Stimulated activated CD8-positive, alpha-beta memory T cell treated with anti-CD3 and anti-CD28 coated beads, Interleukin-4, amount 100 ng/mL, for 24 hours (primary cell): Measurements from ENCODE around the gene CPN1.

Source experiments
- DNase-seq: peaks from one replicate; pipeline ENCODE4 v3.0.0-alpha.2; 2020; ENCODE audit warnings: low read depth

CPN1 gene

GRCh38 chr10:100076750-100077149 lies 4.9 kb downstream of the CPN1 start:
- no peak for DNase-seq

- no peak for DNase-seq
These were observed 6.0 kb downstream of the CPN1 start for GRCh38 chr10:100075426-100076220.

- no peak for DNase-seq
These were observed 9.2 kb downstream of the CPN1 start for GRCh38 chr10:100072514-100072913.

DNA sequence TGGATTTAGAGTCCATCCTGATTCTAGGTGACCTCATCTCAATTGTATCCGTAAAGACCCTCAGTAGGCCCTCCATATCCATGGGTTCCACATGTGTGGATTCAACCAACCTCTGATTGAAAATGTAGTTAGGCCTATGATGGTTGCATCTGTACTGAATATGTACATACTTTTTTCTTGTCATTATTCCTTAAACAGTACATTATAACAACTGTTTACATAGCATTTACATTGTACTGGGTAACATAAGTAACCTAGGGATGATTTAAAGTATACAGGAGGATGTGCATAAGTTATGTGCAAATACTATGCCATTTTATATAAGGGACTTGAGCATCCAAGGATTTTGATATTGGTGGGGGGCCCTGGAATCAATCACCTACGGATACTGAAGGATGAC lies 10.1 kb downstream of the CPN1 start:
- no peak for DNase-seq

DNA sequence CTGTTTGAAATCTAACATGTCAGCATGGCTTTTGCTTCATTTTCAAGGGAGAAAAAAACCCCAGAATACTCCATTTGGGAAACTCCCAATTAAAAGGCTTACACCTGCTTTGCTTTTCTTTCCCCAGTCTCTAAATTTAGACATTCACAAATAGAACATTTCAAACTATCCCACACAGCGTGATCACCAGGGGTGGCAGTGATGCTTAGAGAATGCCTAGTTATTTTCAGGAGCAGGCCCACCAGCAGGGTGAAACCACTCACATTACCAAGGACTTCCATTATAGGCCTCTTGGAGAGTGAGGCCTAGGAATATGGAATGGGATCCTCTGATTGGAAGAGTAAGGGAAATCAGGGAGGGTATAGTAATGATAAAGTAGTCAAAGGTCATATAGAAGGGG lies 14.2 kb downstream of the CPN1 start:
- no peak for DNase-seq

DNA sequence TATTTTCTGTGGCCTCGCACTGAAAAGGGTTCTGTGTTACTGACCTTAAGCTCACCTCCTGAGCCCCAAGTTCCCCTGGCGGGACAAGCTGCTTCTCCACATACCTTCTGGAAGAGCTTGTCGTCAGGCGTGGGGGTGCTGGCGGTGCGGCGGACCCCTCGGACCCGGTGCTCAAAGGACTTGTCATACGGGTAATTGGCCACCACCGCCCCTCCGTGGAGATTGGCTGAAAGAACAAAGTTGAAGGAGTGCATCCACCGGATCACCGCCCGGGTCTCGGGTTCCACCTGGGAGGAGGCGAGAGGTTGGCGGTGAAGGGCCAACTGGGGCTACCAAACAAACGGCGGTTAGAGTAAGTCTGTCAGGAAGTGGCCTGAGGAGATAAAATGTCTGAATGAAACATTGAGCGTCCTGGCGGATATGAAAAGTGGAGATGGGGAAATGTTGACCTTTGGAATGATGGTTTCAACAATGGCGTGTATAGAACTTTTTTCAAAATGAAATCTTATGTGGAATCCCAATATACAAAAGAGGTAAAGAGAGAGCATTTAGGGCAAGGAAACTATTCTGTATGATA lies 16.5 kb downstream of the CPN1 start:
- no peak for DNase-seq

GRCh38 chr10:100061401-100061800 lies 20.3 kb downstream of the CPN1 start:
- no peak for DNase-seq

DNA sequence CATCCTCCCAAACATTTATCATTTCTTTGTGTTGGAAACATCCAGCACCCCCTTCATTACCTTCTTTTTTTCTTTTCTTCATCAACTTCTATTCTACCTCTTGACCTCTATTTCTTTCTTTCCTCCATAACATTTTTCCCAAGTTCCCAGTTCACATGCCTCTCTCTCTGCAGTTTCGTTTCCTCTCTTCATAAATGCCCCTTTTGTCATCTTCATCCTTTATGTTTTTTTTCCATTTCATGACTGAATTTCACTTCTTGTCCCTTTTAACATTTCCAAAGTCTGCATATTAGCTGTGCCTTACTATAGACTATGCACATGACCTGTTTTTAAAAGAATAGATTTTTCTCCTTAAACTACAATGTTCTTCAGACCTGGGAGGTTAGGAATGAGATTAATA lies 23.7 kb downstream of the CPN1 start:
- no peak for DNase-seq

GRCh38 chr10:100053686-100054460 lies 27.8 kb downstream of the CPN1 start:
- no peak for DNase-seq

- DNase-seq = peak; percentile 71
These were observed 35.6 kb downstream of the CPN1 start for GRCh38 chr10:100046021-100046486.

DNA sequence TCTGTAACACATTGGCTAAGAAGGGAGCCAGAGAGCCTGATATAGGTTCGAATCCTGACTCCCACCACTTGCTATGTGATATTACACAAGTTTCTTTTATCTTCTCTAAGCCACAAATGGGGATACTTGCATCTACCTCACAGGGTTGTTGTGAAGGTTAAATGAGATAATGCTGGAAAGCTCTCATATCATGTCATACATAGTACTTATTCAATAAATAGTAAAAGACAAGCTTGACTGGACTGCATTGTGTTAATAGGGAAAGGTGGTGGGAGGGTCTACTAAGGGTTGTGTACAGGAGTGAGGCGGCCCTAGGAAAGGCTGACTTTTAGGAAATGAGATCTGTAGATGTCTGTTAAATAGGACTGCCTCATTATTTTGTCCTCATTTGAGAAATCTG lies 36.1 kb downstream of the CPN1 start:
- DNase-seq = no peak

DNA sequence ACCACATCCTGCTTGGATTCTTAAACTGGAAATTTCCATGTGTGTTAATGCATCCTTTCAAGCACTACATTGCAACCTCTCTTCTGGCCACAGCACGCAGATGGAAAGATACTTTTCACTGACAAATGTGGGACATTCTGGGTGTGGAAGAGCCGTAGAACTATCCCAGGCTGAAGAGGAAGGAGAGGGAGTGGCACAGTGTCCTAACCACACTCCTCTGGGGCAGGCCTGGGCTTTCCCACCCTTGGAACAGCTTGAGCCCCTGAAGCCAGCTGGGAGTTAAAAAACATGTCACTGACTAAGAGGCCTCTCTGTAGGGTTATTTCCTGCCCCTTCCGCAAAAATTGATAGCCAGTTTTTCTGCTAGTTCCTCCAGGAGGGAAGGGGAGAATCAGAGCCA lies 37.9 kb downstream of the CPN1 start:
- DNase-seq = no peak

DNA sequence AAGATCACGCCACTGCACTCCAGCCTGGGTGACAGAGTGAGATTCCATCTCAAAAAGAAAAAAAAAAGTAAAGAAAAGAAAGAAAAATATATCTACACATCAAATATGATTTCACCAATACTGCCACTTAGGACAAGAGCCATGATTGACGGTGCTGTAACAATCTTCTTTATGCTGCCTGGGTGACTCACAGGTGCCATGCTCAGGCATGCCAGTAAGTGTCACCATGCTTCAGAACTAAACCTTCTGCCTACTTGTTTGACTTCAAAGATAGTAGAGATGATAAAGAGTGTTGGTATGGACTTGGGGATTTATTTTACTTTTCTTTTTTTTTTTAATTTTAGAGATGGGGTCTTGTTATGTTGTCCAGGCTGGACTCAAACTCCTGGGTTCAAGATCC lies 38.3 kb downstream of the CPN1 start:
- no peak for DNase-seq

- no peak for DNase-seq
These were observed 40.2 kb downstream of the CPN1 start for GRCh38 chr10:100041306-100042002.

DNA sequence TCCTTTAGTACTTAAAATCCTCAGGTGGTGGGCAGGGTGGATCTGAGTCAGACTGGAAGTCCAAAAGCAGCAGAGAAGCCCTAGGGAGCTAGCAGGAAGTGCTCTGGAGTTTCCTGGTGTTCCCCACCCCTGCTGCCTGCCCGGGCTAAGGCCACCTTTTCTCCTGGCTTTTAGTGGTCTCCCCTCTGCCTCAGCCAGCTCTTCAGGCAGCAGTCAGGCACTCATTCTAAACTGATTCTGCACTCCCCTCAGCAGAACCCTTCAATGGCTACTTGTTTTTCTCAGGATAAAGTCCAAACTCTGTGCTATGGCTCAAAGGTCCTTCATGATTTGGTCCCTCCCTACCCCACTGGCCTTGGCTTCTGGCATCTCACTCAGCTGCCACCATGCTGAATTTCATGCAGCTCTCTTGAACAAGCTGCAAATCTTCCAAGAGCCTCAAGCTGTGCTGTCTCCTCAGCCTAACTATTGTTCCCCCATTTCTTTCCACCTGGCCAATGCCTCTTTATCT lies 43.1 kb downstream of the CPN1 start:
- DNase-seq = no peak

DNA sequence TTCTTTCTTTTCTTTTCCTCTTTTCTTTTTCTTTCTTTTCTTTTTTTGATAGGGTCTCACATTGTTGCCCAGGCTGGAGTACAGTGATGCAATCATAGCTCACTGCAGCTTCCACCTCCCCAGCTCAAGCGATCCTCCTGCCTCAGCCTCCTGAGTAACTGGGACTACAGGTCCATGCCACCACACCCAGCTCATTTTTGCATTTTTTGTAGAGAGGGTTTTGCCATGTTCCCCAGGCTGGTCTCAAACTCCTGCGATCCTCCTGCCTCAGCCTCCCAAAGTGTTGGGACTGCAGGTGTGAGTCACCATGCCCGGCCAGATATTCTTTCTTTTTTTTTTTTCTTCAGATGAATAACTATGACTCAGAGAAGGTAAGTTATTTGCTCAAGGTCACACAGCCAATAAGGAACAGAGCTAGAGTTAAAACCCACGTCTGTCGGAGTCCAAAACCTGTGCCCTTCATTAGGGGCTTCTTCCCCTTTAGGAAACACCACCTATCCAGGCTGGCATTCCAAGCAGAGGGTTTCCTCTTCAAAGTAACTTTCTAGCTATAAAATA lies 43.8 kb downstream of the CPN1 start:
- no peak for DNase-seq

DNA sequence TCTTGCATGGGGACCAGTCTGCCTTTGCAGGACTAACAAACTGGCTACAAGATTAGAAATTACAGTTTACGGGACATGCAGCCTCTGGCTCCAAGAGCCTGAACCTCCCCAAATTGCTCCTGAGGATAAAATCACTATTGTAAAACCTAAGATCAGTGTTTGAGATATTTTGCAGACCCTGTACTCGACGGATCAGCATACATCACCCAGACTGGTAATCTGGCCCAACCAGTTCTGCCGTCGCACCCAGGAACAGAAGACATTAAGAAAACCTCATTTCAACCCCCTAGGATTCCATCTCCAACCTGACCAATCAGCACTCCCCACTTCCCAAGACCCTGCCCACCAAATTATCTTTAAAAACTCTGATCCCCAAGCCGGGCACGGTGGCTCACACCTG lies 44.8 kb downstream of the CPN1 start:
- DNase-seq = no peak

DNA sequence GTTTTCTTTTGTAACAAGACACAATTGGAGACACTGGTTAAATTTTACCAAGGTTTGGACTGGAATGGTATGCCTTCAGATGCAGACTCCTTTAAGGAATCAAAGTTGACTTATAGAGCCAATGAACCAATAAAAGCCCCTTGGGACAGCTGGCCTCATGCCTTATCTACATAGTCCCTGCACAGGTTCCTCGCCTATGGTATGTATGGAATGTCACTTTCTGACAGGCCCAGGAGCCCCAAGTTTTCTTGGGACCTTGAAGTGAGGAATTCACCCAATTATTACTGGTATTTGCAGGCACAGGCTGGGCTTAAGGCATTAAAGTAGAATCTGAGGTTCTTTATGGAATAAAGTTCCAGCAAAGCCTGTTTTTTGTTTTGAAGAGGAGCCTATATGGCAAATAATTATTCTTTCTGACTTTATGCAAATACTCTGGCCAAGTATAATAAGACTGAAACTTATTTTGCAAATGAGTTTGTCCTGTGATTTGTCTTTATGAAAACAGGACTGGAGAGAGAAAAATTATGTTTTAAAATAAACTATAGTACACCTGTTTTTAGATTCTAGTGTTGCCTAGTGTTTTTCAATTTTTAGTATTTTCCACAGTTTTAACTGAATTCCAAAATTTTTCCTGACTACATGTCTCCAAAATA lies 47.8 kb downstream of the CPN1 start:
- DNase-seq = no peak

DNA sequence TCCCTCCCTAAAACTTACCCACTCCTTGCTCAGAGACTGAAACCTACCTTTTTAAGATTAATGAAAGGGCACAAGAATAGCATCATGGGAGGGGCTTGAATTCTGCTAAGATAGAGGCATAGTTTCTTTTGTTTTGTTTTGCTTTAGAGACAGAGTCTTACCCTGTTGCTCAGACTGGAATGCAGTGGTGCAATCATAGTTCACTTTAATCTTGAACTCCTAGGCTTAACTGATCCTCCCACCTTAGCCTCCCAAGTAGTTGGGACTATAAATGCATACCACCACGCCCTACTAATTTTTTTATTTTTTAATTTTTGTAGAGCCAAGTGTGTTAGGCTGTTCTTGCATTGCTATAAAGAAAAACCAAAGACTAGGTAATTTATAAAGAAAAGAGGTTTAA lies 54.3 kb downstream of the CPN1 start:
- DNase-seq = no peak

- DNase-seq = no peak
These were observed 56.1 kb downstream of the CPN1 start for GRCh38 chr10:100025576-100025975.

- no peak for DNase-seq
These were observed 56.9 kb downstream of the CPN1 start for GRCh38 chr10:100024748-100025147.
